ENCODE results near the gene FERMT1. TPM values are rescaled to one million over a fixed set of nuclear protein-coding genes. Genes with fewer than 3 reads are reported as not detected.

The FERMT1 gene
- total RNA-seq, 1 donor from 2014 or later = 0.63 TPM

DNA sequence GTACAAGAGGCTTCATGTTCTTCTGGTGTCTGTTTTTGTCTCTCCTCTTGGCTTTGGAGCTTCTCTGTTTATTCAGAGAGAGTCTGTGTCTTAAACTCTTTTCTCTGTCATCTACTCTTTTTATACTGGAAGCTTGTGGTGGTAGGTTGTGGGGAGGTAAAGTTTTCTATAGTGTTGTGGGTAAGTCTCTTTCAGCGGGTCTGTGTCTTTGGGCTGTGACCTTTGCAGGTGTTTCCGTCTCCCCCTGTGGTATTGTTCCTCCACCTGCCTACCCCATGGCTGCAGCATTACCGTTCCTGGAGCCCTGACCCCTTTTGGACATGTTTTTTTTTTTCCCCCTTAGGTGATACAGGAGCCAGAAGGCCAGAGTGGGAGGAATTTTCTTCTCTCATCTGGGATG lies 37.9 kb upstream of the FERMT1 start:
- H3K36me3 ChIP-seq = no peaks in the 10 kb centered on the region
- TF ChIP-seq, protein P1, sequence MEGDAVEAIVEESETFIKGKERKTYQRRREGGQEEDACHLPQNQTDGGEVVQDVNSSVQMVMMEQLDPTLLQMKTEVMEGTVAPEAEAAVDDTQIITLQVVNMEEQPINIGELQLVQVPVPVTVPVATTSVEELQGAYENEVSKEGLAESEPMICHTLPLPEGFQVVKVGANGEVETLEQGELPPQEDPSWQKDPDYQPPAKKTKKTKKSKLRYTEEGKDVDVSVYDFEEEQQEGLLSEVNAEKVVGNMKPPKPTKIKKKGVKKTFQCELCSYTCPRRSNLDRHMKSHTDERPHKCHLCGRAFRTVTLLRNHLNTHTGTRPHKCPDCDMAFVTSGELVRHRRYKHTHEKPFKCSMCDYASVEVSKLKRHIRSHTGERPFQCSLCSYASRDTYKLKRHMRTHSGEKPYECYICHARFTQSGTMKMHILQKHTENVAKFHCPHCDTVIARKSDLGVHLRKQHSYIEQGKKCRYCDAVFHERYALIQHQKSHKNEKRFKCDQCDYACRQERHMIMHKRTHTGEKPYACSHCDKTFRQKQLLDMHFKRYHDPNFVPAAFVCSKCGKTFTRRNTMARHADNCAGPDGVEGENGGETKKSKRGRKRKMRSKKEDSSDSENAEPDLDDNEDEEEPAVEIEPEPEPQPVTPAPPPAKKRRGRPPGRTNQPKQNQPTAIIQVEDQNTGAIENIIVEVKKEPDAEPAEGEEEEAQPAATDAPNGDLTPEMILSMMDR (IDR thresholded peaks at IDR 0.05; ENCODE audit: borderline replicate concordance) = no peak
- peaks cover 14% of the 10 kb centered on the region for H3K4me1 ChIP-seq
- H3K27ac ChIP-seq (replicated peaks) = no peak overlapping the region
- no peak overlapping the region for H3K4me3 ChIP-seq
- H3K27me3 ChIP-seq (ENCODE audit: low read depth) = no peaks in the 10 kb centered on the region
- H3K9me3 ChIP-seq (replicated peaks) = peaks cover 22% of the 10 kb centered on the region
- no peak for DNase-seq
- intact Hi-C loops (cut with micrococcal nuclease) = no loop called here

DNA sequence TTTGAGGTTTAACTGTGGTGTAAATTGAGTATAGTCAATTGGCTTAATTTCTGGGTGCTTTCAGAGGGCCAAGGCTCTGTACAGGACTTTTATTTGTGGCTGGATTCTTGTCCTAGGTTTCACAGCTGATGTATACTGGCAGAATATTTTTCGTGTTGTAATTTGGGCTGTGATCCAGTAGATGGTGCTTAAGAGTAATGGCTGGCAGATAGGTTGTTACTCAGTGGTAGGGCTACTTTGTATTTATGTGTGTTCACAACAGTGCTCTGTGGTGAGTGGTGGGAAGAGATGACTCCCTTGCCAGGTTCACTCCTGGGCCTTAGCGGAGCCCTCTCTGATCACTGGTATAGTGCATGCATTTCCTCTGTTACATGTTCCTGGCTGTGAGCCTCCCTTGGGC lies 34.5 kb upstream of the FERMT1 start:
- no peak overlapping the region for H3K27ac ChIP-seq (replicated peaks)
- no peak overlapping the region for H3K4me3 ChIP-seq
- peaks cover 7% of the 10 kb centered on the region for H3K4me1 ChIP-seq
- no peaks in the 10 kb centered on the region for H3K36me3 ChIP-seq
- intact Hi-C loops (cut with micrococcal nuclease) = no loop called here
- H3K27me3 ChIP-seq (ENCODE audit: low read depth) = no peaks in the 10 kb centered on the region
- TF ChIP-seq, protein P1 (IDR thresholded peaks at IDR 0.05; ENCODE audit: borderline replicate concordance) = no peak
- DNase-seq = no peak
- H3K9me3 ChIP-seq (replicated peaks) = peaks cover 29% of the 10 kb centered on the region

DNA sequence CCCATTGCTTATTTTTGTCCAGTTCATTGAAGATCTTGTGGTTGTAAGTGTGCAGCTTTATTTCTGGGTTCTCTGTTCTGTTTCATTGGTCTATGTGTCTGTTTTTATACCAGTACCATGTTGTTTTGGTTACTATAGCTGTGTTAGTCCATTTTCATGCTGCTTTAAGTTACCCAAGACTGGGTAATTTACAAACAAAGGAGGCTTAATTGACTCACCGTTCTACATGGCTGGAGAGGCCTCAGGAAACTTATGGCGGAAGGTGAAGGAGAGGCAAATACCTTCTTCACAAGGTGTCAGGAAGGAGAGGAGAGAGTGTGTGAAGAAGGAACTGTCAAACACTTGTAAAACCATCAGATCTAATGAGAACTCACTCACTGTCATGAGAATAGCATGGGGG lies 29.9 kb upstream of the FERMT1 start:
- intact Hi-C loops (cut with micrococcal nuclease) = no loop called here
- no peaks in the 10 kb centered on the region for H3K36me3 ChIP-seq
- DNase-seq = no peak

GRCh38 chr20:6148073-6148472 lies 25.2 kb upstream of the FERMT1 start:
- H3K27ac ChIP-seq (replicated peaks) = no peak overlapping the region
- no peak for DNase-seq
- intact Hi-C loops (cut with micrococcal nuclease) = no loop called here
- peaks cover 5% of the 10 kb centered on the region for H3K27me3 ChIP-seq (ENCODE audit: low read depth)
- TF ChIP-seq, protein P1 (IDR thresholded peaks at IDR 0.05; ENCODE audit: borderline replicate concordance) = no peak
- no peaks in the 10 kb centered on the region for H3K4me1 ChIP-seq
- no peak overlapping the region for H3K4me3 ChIP-seq
- peaks cover 26% of the 10 kb centered on the region for H3K9me3 ChIP-seq (replicated peaks)
- H3K36me3 ChIP-seq = no peaks in the 10 kb centered on the region

More for the DNA sequence above, 29.9 kb upstream of the FERMT1 start:
- H3K27me3 ChIP-seq (ENCODE audit: low read depth) = peaks cover 5% of the 10 kb centered on the region
- no peak overlapping the region for H3K27ac ChIP-seq (replicated peaks)
- H3K4me1 ChIP-seq = no peaks in the 10 kb centered on the region
- peaks cover 27% of the 10 kb centered on the region for H3K9me3 ChIP-seq (replicated peaks)
- TF ChIP-seq, protein P1 (IDR thresholded peaks at IDR 0.05; ENCODE audit: borderline replicate concordance) = no peak
- H3K4me3 ChIP-seq = no peak overlapping the region

DNA sequence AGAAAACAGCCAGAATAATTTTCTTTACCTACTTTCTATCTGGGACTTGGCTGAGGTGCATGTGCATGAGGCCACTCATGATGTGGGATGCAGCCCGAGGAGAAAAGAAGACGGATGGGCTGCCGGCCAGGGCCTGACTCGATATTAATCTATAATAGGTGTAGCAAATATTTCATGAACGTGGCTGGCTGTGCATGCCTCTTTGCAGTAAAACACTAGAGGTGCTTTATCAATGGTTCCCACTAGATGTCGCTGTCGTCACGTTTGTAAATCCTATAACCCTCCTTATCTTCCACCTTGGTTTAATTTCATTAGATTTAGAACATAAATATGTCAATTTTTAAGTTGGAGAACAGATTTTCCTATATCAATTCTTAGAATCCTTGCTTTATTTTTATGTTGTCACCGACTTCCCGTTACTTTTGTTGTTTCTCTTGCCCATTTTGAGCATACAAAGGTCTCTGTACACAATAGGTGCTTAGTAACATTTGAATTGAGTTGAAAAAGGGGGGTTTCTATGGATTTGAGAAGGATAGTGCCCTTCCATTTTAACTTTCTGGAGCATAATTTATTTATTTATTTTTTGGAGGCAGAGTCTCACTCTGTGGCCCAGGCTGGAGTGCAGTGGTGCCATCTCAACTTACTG lies 19.6 kb upstream of the FERMT1 start:
- no peaks in the 10 kb centered on the region for H3K36me3 ChIP-seq
- intact Hi-C loops (cut with micrococcal nuclease) = no loop called here
- DNase-seq = no peak
- peaks cover 26% of the 10 kb centered on the region for H3K9me3 ChIP-seq (replicated peaks)
- H3K27me3 ChIP-seq (ENCODE audit: low read depth) = peaks cover 30% of the 10 kb centered on the region
- H3K4me3 ChIP-seq = no peak overlapping the region
- no peak overlapping the region for H3K27ac ChIP-seq (replicated peaks)
- no peaks in the 10 kb centered on the region for H3K4me1 ChIP-seq
- TF ChIP-seq, protein P1 (IDR thresholded peaks at IDR 0.05; ENCODE audit: borderline replicate concordance) = peak; percentile 88
